ENCODE data around the gene NCAM1.

The NCAM1 gene

GRCh38 chr11:113260541-113260940, 299.3 kb downstream of the NCAM1 start:
- no peak for DNase-seq

- peak; percentile 72 for DNase-seq
These were observed 300.7 kb downstream of the NCAM1 start for GRCh38 chr11:113261709-113262475.

GRCh38 chr11:113262594-113262993, 301.4 kb downstream of the NCAM1 start:
- no peak for DNase-seq

- DNase-seq: no peak
These were observed 302.4 kb downstream of the NCAM1 start for GRCh38 chr11:113263458-113264259.

- DNase-seq: no peak
These were observed 304.1 kb downstream of the NCAM1 start for GRCh38 chr11:113265362-113265761.

- DNase-seq: no peak
These were observed 306.3 kb downstream of the NCAM1 start for GRCh38 chr11:113267493-113267892.

GRCh38 chr11:113269096-113269495, 307.9 kb downstream of the NCAM1 start:
- DNase-seq: no peak

- no peak for DNase-seq
These were observed 308.4 kb downstream of the NCAM1 start for GRCh38 chr11:113269636-113270035.

- DNase-seq: no peak
These were observed 308.9 kb downstream of the NCAM1 start for GRCh38 chr11:113270080-113270479.

- DNase-seq: no peak
These were observed 310.5 kb downstream of the NCAM1 start for GRCh38 chr11:113271551-113272245.

GRCh38 chr11:113272281-113272680, 311.1 kb downstream of the NCAM1 start:
- no peak for DNase-seq

- no peak for DNase-seq
These were observed 311.9 kb downstream of the NCAM1 start for GRCh38 chr11:113272927-113273615.

GRCh38 chr11:113273720-113274119, 312.5 kb downstream of the NCAM1 start:
- no peak for DNase-seq

- DNase-seq: no peak
These were observed 313.7 kb downstream of the NCAM1 start for GRCh38 chr11:113274713-113275582.

- no peak for DNase-seq
These were observed 314.4 kb downstream of the NCAM1 start for GRCh38 chr11:113275602-113276001.

GRCh38 chr11:113276466-113276865, 315.2 kb downstream of the NCAM1 start:
- DNase-seq: no peak

- no peak for DNase-seq
These were observed 316.7 kb downstream of the NCAM1 start for GRCh38 chr11:113277907-113278306.

- DNase-seq: no peak
These were observed 317.3 kb downstream of the NCAM1 start for GRCh38 chr11:113278481-113278880.

GRCh38 chr11:113278925-113279324, 317.7 kb downstream of the NCAM1 start:
- no peak for DNase-seq

- no peak for DNase-seq
These were observed 318.4 kb downstream of the NCAM1 start for GRCh38 chr11:113279591-113279990.

GRCh38 chr11:113281052-113281725, 320.0 kb downstream of the NCAM1 start:
- no peak for DNase-seq
